Subcutaneous abdominal adipose tissue (tissue), 5 donors: ENCODE measurements around the gene UNC45B.
A peak's percentile ranks its signal among the peaks of the same experiment; 100 is the strongest.

Experiments used
- H3K27ac ChIP-seq: one replicate; pipeline ENCODE4 v1.7.0; 2013; ENCODE audit warnings: low read depth, mild to moderate bottlenecking, inconsistent platforms, low read length, moderate library complexity
- H3K27me3 ChIP-seq, 5 donors: one replicate each; pipeline ENCODE4 v1.7.0; 2013; ENCODE audit warnings: low read length in 5 of 5, inconsistent platforms in 1 of 5; ENCODE audit not compliant: control insufficient read depth in 5 of 5, insufficient read depth in 4 of 5
- H3K36me3 ChIP-seq, 5 donors: one replicate each; pipeline ENCODE4 v1.7.0; 2013; ENCODE audit warnings: low read length in 5 of 5; ENCODE audit not compliant: control insufficient read depth in 5 of 5, insufficient read depth in 5 of 5
- H3K4me1 ChIP-seq, 5 donors: one replicate each; pipeline ENCODE4 v1.7.0; 2013; ENCODE audit warnings: low read length in 5 of 5, mild to moderate bottlenecking in 3 of 5, moderate library complexity in 1 of 5; ENCODE audit not compliant: control insufficient read depth in 5 of 5, insufficient read depth in 5 of 5
- H3K4me3 ChIP-seq, 5 donors: one replicate each; pipeline ENCODE4 v1.7.0; 2013; ENCODE audit warnings: low read length in 5 of 5, low read depth in 1 of 5
- H3K9ac ChIP-seq, 5 donors: one replicate each; pipeline ENCODE4 v1.7.0; 2013; ENCODE audit warnings: low read length in 5 of 5, mild to moderate bottlenecking in 4 of 5, moderate library complexity in 3 of 5
- H3K9me3 ChIP-seq, 5 donors: one replicate each; pipeline ENCODE4 v1.7.0; 2013; ENCODE audit warnings: low read length in 5 of 5; ENCODE audit not compliant: control insufficient read depth in 5 of 5
- donor health status: healthy.
- donor health status: healthy.
- donor health status: healthy.
- donor health status: healthy.
- donor health status: healthy.

Gene UNC45B

GRCh38 chr17:35212668-35213067 lies 65.1 kb downstream of the UNC45B start:
- no peaks in the 10 kb centered on the region for H3K36me3 ChIP-seq
- no peaks in the 10 kb centered on the region for H3K9me3 ChIP-seq
- H3K27ac ChIP-seq = no peak overlapping the region
- H3K4me3 ChIP-seq = no peak overlapping the region
- no peaks in the 10 kb centered on the region for H3K27me3 ChIP-seq
- H3K4me1 ChIP-seq = peaks cover 0 to 28% (median 2%) of the 10 kb centered on the region in 5 donors
- no peak overlapping the region for H3K9ac ChIP-seq

GRCh38 chr17:35213412-35213940 lies 65.9 kb downstream of the UNC45B start:
- Histone ChIP-seq H3K27ac (peak overlapping the region; percentile 14), H3K4me3 (no peak overlapping the region), H3K36me3 (no peaks in the 10 kb centered on the region), H3K27me3 (no peaks in the 10 kb centered on the region), H3K9me3 (no peaks in the 10 kb centered on the region), H3K9ac (no peak overlapping the region), H3K4me1 (peaks cover 0 to 31% (median 2%) of the 10 kb centered on the region in 5 donors)

DNA sequence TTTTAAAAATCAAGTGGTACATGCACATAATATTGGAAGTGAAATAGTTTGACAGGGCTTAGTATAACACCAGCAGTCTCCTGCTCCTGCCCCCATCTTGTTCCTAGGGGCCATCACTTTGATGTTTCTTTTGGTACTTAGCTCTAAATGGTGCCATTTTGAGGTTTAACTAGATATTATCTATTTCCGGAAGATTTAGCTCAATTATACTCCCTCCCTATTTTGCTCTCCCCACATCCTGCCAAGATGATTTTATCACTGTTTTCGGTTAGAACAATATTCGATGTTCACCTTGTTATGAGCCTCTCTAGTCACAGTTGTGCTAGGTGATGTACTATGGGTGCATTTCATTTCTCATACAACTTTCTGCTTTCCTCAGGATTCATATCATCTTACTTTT lies 66.6 kb downstream of the UNC45B start:
- Histone ChIP-seq H3K27me3 (no peaks in the 10 kb centered on the region), H3K9me3 (no peaks in the 10 kb centered on the region), H3K4me1 (peaks cover 0 to 38% (median 4%) of the 10 kb centered on the region in 5 donors), H3K27ac (peak overlapping the region; percentile 14), H3K4me3 (no peak overlapping the region), H3K36me3 (no peaks in the 10 kb centered on the region), H3K9ac (no peak overlapping the region)

GRCh38 chr17:35214631-35215273 lies 67.1 kb downstream of the UNC45B start:
- Histone ChIP-seq H3K27ac (peak overlapping the region; percentile 14), H3K9ac (peak overlapping the region in 1 of 5 donors; percentile 19)

GRCh38 chr17:35217107-35217506 lies 69.5 kb downstream of the UNC45B start:
- H3K9ac ChIP-seq = no peak overlapping the region
- H3K4me1 ChIP-seq = peaks cover 0 to 43% (median 4%) of the 10 kb centered on the region in 5 donors
- no peaks in the 10 kb centered on the region for H3K9me3 ChIP-seq
- H3K27me3 ChIP-seq = no peaks in the 10 kb centered on the region
- H3K36me3 ChIP-seq = no peaks in the 10 kb centered on the region
- H3K27ac ChIP-seq = no peak overlapping the region
- no peak overlapping the region for H3K4me3 ChIP-seq

More at GRCh38 chr17:35214631-35215273, 67.1 kb downstream of the UNC45B start:
- no peaks in the 10 kb centered on the region for H3K36me3 ChIP-seq
- H3K4me1 ChIP-seq = peaks cover 0 to 43% (median 4%) of the 10 kb centered on the region in 5 donors
- no peaks in the 10 kb centered on the region for H3K9me3 ChIP-seq
- no peak overlapping the region for H3K4me3 ChIP-seq
- H3K27me3 ChIP-seq = no peaks in the 10 kb centered on the region

GRCh38 chr17:35218915-35219314 lies 71.3 kb downstream of the UNC45B start:
- Histone ChIP-seq H3K27ac (no peak overlapping the region), H3K36me3 (no peaks in the 10 kb centered on the region), H3K27me3 (no peaks in the 10 kb centered on the region), H3K4me3 (no peak overlapping the region), H3K4me1 (peaks cover 0 to 27% (median 4%) of the 10 kb centered on the region in 5 donors), H3K9me3 (peaks cover 0 to 7% (median 5%) of the 10 kb centered on the region in 5 donors), H3K9ac (no peak overlapping the region)

- no peak overlapping the region for H3K4me3 ChIP-seq
- H3K27ac ChIP-seq = no peak overlapping the region
- H3K36me3 ChIP-seq = no peaks in the 10 kb centered on the region
- H3K27me3 ChIP-seq = no peaks in the 10 kb centered on the region
- H3K9ac ChIP-seq = no peak overlapping the region
- H3K4me1 ChIP-seq = peaks cover 0 to 25% (median 4%) of the 10 kb centered on the region in 5 donors
- H3K9me3 ChIP-seq = peaks cover 0 to 7% (median 5%) of the 10 kb centered on the region in 5 donors
Measured at GRCh38 chr17:35222452-35222851, 74.8 kb downstream of the UNC45B start.

DNA sequence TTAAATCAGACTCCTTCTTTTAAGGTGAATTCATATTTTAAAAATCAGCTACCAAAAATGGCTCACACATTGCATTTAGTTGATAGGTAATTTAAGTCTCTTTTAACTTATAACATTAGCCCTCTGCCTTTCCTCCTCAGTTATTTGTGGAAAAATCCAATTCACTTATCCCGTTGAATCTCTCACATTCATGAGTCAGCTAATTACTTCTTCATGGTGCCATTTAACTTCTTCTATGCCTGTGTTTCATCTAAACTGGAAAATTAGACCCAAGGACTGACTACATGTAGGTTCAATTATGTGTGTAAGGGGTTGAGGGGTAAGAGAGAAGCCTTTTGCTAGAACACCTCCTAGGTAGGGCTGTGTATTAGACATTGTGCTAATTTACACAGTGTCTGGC lies 76.8 kb downstream of the UNC45B start:
- Histone ChIP-seq H3K4me3 (no peak overlapping the region), H3K9ac (no peak overlapping the region), H3K27me3 (no peaks in the 10 kb centered on the region), H3K27ac (no peak overlapping the region), H3K36me3 (no peaks in the 10 kb centered on the region), H3K9me3 (peaks cover 0 to 7% (median 5%) of the 10 kb centered on the region in 5 donors), H3K4me1 (peaks cover 0 to 12% (median 1%) of the 10 kb centered on the region in 5 donors)

GRCh38 chr17:35227546-35227945 lies 79.9 kb downstream of the UNC45B start:
- Histone ChIP-seq H3K4me3 (no peak overlapping the region), H3K9ac (no peak overlapping the region), H3K27ac (no peak overlapping the region), H3K9me3 (peaks cover 0 to 3% (median 3%) of the 10 kb centered on the region in 5 donors), H3K27me3 (no peaks in the 10 kb centered on the region), H3K36me3 (no peaks in the 10 kb centered on the region), H3K4me1 (peaks cover 0 to 9% (median 0%) of the 10 kb centered on the region in 5 donors)

DNA sequence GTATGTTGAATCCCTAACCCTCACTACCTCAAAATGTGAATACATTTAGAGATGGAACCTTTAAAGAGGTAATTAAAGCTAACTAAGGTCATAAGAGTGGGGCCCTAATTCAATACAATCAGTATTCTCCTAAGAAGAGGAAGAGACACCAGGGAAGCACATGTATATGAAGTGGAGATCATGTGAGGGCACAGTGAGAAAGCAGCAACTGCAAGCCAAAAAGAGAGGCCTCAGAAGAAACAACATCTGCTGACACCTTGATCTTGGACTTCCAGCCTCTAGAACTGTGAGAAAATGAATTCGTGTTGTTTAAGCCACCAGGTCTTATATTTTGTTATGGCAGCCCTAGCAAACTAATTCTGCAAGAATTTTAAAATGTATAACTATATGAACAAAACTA lies 82.0 kb downstream of the UNC45B start:
- H3K4me3 ChIP-seq = no peak overlapping the region
- no peak overlapping the region for H3K9ac ChIP-seq
- peaks cover 0 to 5% (median 0%) of the 10 kb centered on the region in 5 donors for H3K27me3 ChIP-seq
- H3K36me3 ChIP-seq = no peaks in the 10 kb centered on the region
- H3K4me1 ChIP-seq = peaks cover 0 to 7% (median 0%) of the 10 kb centered on the region in 5 donors
- no peak overlapping the region for H3K27ac ChIP-seq
- no peaks in the 10 kb centered on the region for H3K9me3 ChIP-seq
